H9 (cell line): Measurements from ENCODE around the gene EHBP1L1. TPM values are rescaled to one million over a fixed set of nuclear protein-coding genes. Genes with fewer than 3 reads are reported as not detected.

ENCODE experiments used
- DNase-seq: peaks from one replicate; pipeline ENCODE4 v3.0.0-alpha.2; 2017
- H2AFZ ChIP-seq: one replicate; pipeline ENCODE4 v1.6.1; 2013; ENCODE audit warnings: mild to moderate bottlenecking, low read length, control low read depth, moderate library complexity
- H2AK5ac ChIP-seq: 2 replicates; pipeline ENCODE4 v1.6.1; 2013; ENCODE audit warnings: low read length, control low read depth, mixed read lengths; ENCODE audit not compliant: insufficient read length
- H2BK120ac ChIP-seq: one replicate; pipeline ENCODE4 v1.6.1; 2013; ENCODE audit warnings: low read depth, mild to moderate bottlenecking, low read length, control low read depth, inconsistent platforms; ENCODE audit not compliant: poor library complexity, severe bottlenecking
- H2BK12ac ChIP-seq: 2 replicates; pipeline ENCODE4 v1.6.1; 2013; ENCODE audit warnings: low read length, control low read depth, mixed read lengths, low read depth; ENCODE audit not compliant: insufficient read length
- H2BK15ac ChIP-seq: 2 replicates; pipeline ENCODE4 v1.6.1; 2013; ENCODE audit warnings: low read depth, low read length, control low read depth
- H2BK20ac ChIP-seq: one replicate; pipeline ENCODE4 v1.6.1; 2013; ENCODE audit warnings: low read depth, mild to moderate bottlenecking, low read length, control low read depth, inconsistent platforms; ENCODE audit not compliant: poor library complexity, severe bottlenecking
- H2BK5ac ChIP-seq: 2 replicates; pipeline ENCODE4 v1.6.1; 2013; ENCODE audit warnings: low read length, control low read depth, mixed read lengths; ENCODE audit not compliant: insufficient read length
- H3K14ac ChIP-seq: 2 replicates; pipeline ENCODE4 v1.6.1; 2013; ENCODE audit warnings: low read length, control low read depth; ENCODE audit not compliant: insufficient read depth
- H3K18ac ChIP-seq: 2 replicates; pipeline ENCODE4 v1.6.1; 2013; ENCODE audit warnings: low read depth, mild to moderate bottlenecking, mixed read lengths, low read length, control low read depth; ENCODE audit not compliant: insufficient read length
- H3K23ac ChIP-seq: 2 replicates; pipeline ENCODE4 v1.6.1; 2013; ENCODE audit warnings: low read length, control low read depth, mixed read lengths, low read depth; ENCODE audit not compliant: insufficient read length
- H3K23me2 ChIP-seq: 2 replicates; pipeline ENCODE4 v1.6.1; 2013; ENCODE audit warnings: low read depth, mild to moderate bottlenecking, mixed read lengths, low read length, control low read depth; ENCODE audit not compliant: insufficient read length, poor library complexity, severe bottlenecking
- H3K27ac ChIP-seq: 2 replicates; pipeline ENCODE4 v1.5.1; 2013; ENCODE audit warnings: low read length, control low read depth, mixed read lengths, low read depth; ENCODE audit not compliant: insufficient read length
- H3K27me3 ChIP-seq: 2 replicates; pipeline ENCODE4 v1.6.1; 2013; ENCODE audit warnings: low read length, control low read depth, inconsistent platforms; ENCODE audit not compliant: insufficient read depth
- H3K4ac ChIP-seq: 2 replicates; pipeline ENCODE4 v1.6.1; 2013; ENCODE audit warnings: low read depth, mild to moderate bottlenecking, control low read depth, inconsistent platforms, low read length, moderate library complexity
- H3K4me1 ChIP-seq: 2 replicates; pipeline ENCODE4 v1.6.1; 2013; ENCODE audit warnings: low read length, control low read depth, inconsistent platforms; ENCODE audit not compliant: insufficient read depth
- H3K4me2 ChIP-seq: 2 replicates; pipeline ENCODE4 v1.6.1; 2013; ENCODE audit warnings: low read length, control low read depth, mixed read lengths; ENCODE audit not compliant: insufficient read length, insufficient read depth
- H3K56ac ChIP-seq: 2 replicates; pipeline ENCODE4 v1.6.1; 2013; ENCODE audit warnings: low read depth, mild to moderate bottlenecking, mixed read lengths, low read length, control low read depth; ENCODE audit not compliant: insufficient read length
- H3K79me1 ChIP-seq: 2 replicates; pipeline ENCODE4 v1.6.1; 2013; ENCODE audit warnings: low read depth, mild to moderate bottlenecking, moderate library complexity, low read length, control low read depth, inconsistent platforms; ENCODE audit not compliant: insufficient read depth, poor library complexity, severe bottlenecking
- H3K79me2 ChIP-seq: 2 replicates; pipeline ENCODE4 v1.6.1; 2013; ENCODE audit warnings: low read length, control low read depth, inconsistent platforms; ENCODE audit not compliant: insufficient read depth
- H3K9ac ChIP-seq: 2 replicates; pipeline ENCODE4 v1.6.1; 2013; ENCODE audit warnings: low read length, control low read depth, mixed read lengths; ENCODE audit not compliant: insufficient read length; ENCODE audit errors: extremely low read depth
- H3K9me3 ChIP-seq: one replicate; pipeline ENCODE4 v1.6.1; 2013; ENCODE audit warnings: low read depth, low read length, inconsistent platforms; ENCODE audit not compliant: control insufficient read depth
- H3T11ph ChIP-seq: one replicate; pipeline ENCODE4 v1.6.1; 2013; ENCODE audit warnings: mild to moderate bottlenecking, low read length, control low read depth, inconsistent platforms
- H4K20me1 ChIP-seq: one replicate; pipeline ENCODE4 v1.6.1; 2013; ENCODE audit not compliant: control insufficient read depth, insufficient read length, insufficient read depth
- H4K5ac ChIP-seq: 2 replicates; pipeline ENCODE4 v1.6.1; 2013; ENCODE audit warnings: low read depth, mild to moderate bottlenecking, mixed read lengths, low read length, control low read depth; ENCODE audit not compliant: insufficient read length
- H4K8ac ChIP-seq: replicated peaks from 2 replicates; pipeline ENCODE4 v1.6.1; 2013; ENCODE audit warnings: low read length, control low read depth, mixed read lengths, low read depth; ENCODE audit not compliant: insufficient read length
- H4K91ac ChIP-seq: 2 replicates; pipeline ENCODE4 v1.6.1; 2013; ENCODE audit warnings: low read depth, mild to moderate bottlenecking, moderate library complexity, mixed read lengths, low read length, control low read depth; ENCODE audit not compliant: insufficient read length
- H3K27ac Mint-ChIP-seq, 3 experiments: 2 replicates in 2 of 3; 3 replicates in 1 of 3; pipeline ENCODE4 v1.8.0; 2020 to 2021; ENCODE audit warnings: mixed read lengths in 3 of 3, mild to moderate bottlenecking in 1 of 3, moderate library complexity in 1 of 3
- H3K27me3 Mint-ChIP-seq: 2 replicates; pipeline ENCODE4 v1.8.0; 2021; ENCODE audit warnings: low read depth, mild to moderate bottlenecking, moderate library complexity, mixed read lengths
- H3K36me3 Mint-ChIP-seq, 3 experiments: 2 replicates in 2 of 3; 3 replicates in 1 of 3; pipeline ENCODE4 v1.8.0; 2020 to 2021; ENCODE audit warnings: low read depth in 3 of 3, mixed read lengths in 3 of 3; ENCODE audit not compliant: insufficient read depth in 1 of 3
- H3K4me1 Mint-ChIP-seq, 2 experiments: 2 replicates each; pipeline ENCODE4 v1.8.0; 2020; ENCODE audit warnings: mixed read lengths in 2 of 2
- H3K4me3 Mint-ChIP-seq, 2 experiments: 2 replicates in 1 of 2; 3 replicates in 1 of 2; pipeline ENCODE4 v1.8.0; 2020 to 2021; ENCODE audit warnings: mild to moderate bottlenecking in 2 of 2, mixed read lengths in 2 of 2, moderate library complexity in 1 of 2
- H3K9me3 Mint-ChIP-seq, 2 experiments: 2 replicates in 1 of 2; 3 replicates in 1 of 2; pipeline ENCODE4 v1.8.0; 2020; ENCODE audit warnings: mild to moderate bottlenecking in 2 of 2, mixed read lengths in 2 of 2, moderate library complexity in 1 of 2
- WGBS: extraction: QIAGEN DNeasy Blood & Tissue Kit; methylation state at CpG from one replicate; pipeline ENCODE4 v1.1.7; 2013; ENCODE audit warnings: missing lambda C conversion rate, low lambda C conversion rate, mixed read lengths; ENCODE audit not compliant: insufficient read length; ENCODE audit errors: extremely low coverage; 5-methylcytosine and 5-hydroxymethylcytosine counted together
- total RNA-seq: library from RNA; stranded (reverse); gene quantifications from 2 replicates; pipeline ENCODE4 v1.2.1, GENCODE V29; 2021
- TF ChIP-seq, protein P1 (sequence below): fragments of 200-600 bp; sonication (generic); conservative IDR thresholded peaks from 3 replicates; pipeline ENCODE4 v1.8.0; 2021; ENCODE audit warnings: antibody characterized with exemption, mild to moderate bottlenecking

The EHBP1L1 gene
- total RNA-seq, 1 experiment from 2014 or later = 13.8 TPM

- no peak overlapping the region for H3T11ph ChIP-seq
- no peak overlapping the region for H2BK20ac ChIP-seq
- no peak for DNase-seq
- no peak overlapping the region for H3K23ac ChIP-seq
- H3K23me2 ChIP-seq = no peaks in the 10 kb centered on the region
- H2BK120ac ChIP-seq = no peak overlapping the region
- no peak overlapping the region for H4K5ac ChIP-seq
- peaks cover 2% of the 10 kb centered on the region; the same call in 1 of the 2 replicates for H3K27me3 ChIP-seq
- peaks cover 21% of the 10 kb centered on the region for H3K27me3 Mint-ChIP-seq
- no peak overlapping the region for H3K9ac ChIP-seq
- no peak overlapping the region for H3K18ac ChIP-seq
- no peak overlapping the region for H3K56ac ChIP-seq
- H3K79me2 ChIP-seq = no peaks in the 10 kb centered on the region
- H3K4me2 ChIP-seq = no peak overlapping the region
- H2AK5ac ChIP-seq = no peak overlapping the region
- H2BK5ac ChIP-seq = no peak overlapping the region
- H3K4me1 ChIP-seq = no peaks in the 10 kb centered on the region
- no peak overlapping the region for H2AFZ ChIP-seq
- no peaks in the 10 kb centered on the region for H3K79me1 ChIP-seq
- H3K9me3 ChIP-seq = no peaks in the 10 kb centered on the region
- no peaks in the 10 kb centered on the region for H3K9me3 Mint-ChIP-seq
- no peak overlapping the region for H3K27ac Mint-ChIP-seq
- H3K4ac ChIP-seq = no peak overlapping the region
- no peak overlapping the region for H3K4me3 Mint-ChIP-seq
- H3K14ac ChIP-seq = no peak overlapping the region
- no peaks in the 10 kb centered on the region for H3K36me3 Mint-ChIP-seq
- H4K8ac ChIP-seq = no peak overlapping the region
- H2BK12ac ChIP-seq = no peak overlapping the region
- TF ChIP-seq, protein P1, sequence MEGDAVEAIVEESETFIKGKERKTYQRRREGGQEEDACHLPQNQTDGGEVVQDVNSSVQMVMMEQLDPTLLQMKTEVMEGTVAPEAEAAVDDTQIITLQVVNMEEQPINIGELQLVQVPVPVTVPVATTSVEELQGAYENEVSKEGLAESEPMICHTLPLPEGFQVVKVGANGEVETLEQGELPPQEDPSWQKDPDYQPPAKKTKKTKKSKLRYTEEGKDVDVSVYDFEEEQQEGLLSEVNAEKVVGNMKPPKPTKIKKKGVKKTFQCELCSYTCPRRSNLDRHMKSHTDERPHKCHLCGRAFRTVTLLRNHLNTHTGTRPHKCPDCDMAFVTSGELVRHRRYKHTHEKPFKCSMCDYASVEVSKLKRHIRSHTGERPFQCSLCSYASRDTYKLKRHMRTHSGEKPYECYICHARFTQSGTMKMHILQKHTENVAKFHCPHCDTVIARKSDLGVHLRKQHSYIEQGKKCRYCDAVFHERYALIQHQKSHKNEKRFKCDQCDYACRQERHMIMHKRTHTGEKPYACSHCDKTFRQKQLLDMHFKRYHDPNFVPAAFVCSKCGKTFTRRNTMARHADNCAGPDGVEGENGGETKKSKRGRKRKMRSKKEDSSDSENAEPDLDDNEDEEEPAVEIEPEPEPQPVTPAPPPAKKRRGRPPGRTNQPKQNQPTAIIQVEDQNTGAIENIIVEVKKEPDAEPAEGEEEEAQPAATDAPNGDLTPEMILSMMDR = no peak
- peaks cover 5 to 13% of the 10 kb centered on the region in 2 experiments; a peak in 2 of 4 replicates for H3K4me1 Mint-ChIP-seq
- no peak overlapping the region for H3K27ac ChIP-seq
- no peaks in the 10 kb centered on the region for H4K20me1 ChIP-seq
- no CpG with 5 or more reads among the region's 8 CpGs for WGBS
- no peak overlapping the region for H2BK15ac ChIP-seq
- no peak overlapping the region for H4K91ac ChIP-seq
These were observed 4.9 kb downstream of the EHBP1L1 start for GRCh38 chr11:65580756-65581155.
